NOMO-1 treated with DMSO at 0.1 percent for 48 hours (cell line): ENCODE measurements around the gene ERICH6B.

Experiments used
- DNase-seq: peaks from one replicate; lab custom pipeline; 2025; ENCODE audit not compliant: unreplicated experiment; lab: John Stamatoyannopoulos, UW

Gene ERICH6B

GRCh38 chr13:45508776-45509175, 106.8 kb downstream of the ERICH6B start:
- no peak for DNase-seq

GRCh38 chr13:45506811-45507210, 108.7 kb downstream of the ERICH6B start:
- no peak for DNase-seq

- no peak for DNase-seq
Measured at GRCh38 chr13:45503658-45504057, 111.9 kb downstream of the ERICH6B start.

GRCh38 chr13:45501175-45501526, 114.4 kb downstream of the ERICH6B start:
- no peak for DNase-seq

- DNase-seq = no peak
Measured at GRCh38 chr13:45500492-45501174, 114.9 kb downstream of the ERICH6B start.

- no peak for DNase-seq
Measured at GRCh38 chr13:45496942-45497341, 118.6 kb downstream of the ERICH6B start.

GRCh38 chr13:45492538-45492937, 123.0 kb downstream of the ERICH6B start:
- DNase-seq = no peak
